CD4-positive, alpha-beta T cell treated with Interleukin-2 at 100 ng/mL for 4 hours (primary cell): Measurements from ENCODE around the gene POLA1.

ENCODE experiments used
- DNase-seq: peaks from one replicate; pipeline ENCODE4 v3.0.0-alpha.2; 2020; ENCODE audit warnings: low spot score

Gene POLA1

GRCh38 chrX:25028726-25029125 lies 335.0 kb downstream of the POLA1 start:
- no peak for DNase-seq

- no peak for DNase-seq
These were observed 335.6 kb downstream of the POLA1 start for GRCh38 chrX:25029288-25029825.

DNA sequence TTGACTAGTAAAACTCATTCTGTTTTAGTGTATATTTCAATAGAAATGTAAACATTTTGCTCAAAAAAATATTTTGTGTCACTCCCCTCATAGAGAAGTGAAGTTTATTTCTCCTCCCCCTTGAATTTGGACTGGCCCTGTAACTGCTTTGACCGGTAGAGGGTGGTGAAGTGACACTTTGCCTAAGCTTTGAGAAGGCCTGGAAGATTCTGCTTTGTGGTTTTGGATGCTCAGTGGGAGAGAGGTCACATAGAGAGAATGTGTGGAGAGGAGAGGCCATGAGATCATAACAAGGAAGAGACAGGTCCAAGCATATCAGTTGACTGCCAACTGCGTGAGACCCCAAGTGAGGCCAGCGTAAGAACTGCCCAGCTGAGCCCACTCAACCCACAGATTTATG lies 341.2 kb downstream of the POLA1 start:
- DNase-seq: no peak

- DNase-seq: no peak
These were observed 345.3 kb downstream of the POLA1 start for GRCh38 chrX:25039036-25039435.

DNA sequence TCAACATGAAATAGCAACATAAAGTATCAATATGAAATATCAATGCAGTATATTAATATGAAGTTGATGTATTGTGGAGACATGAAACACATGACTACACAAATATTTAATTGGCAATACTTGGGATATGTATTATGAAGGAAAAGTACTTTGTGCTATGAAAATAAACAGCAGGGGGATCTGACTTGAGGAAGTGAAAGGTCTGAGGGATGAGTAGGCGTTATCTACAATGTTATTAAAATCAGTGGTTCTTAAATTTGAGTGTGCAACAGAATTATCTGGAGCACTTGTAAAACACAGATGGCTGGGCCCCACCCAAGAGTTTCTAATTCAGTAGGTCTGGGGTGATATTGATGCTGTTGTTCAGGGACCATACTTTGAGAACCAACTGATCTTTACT lies 349.5 kb downstream of the POLA1 start:
- no peak for DNase-seq
